Sigmoid colon (tissue), 7 donors: ENCODE measurements around the gene KDM7A. TPM values are rescaled to one million over a fixed set of nuclear protein-coding genes. Genes with fewer than 3 reads are reported as not detected.

Source experiments
- DNase-seq: peaks from one replicate; pipeline ENCODE4 v3.0.0-alpha.2; 2019
- H3K27ac ChIP-seq, 4 donors: fragments of 200-600 bp; sonication (generic); one replicate each; pipeline ENCODE4 v1.5.1; 2016 to 2019; ENCODE audit warnings: mild to moderate bottlenecking in 1 of 4
- H3K27me3 ChIP-seq, 3 donors: fragments of 200-600 bp; sonication (generic); one replicate each; pipeline ENCODE4 v1.5.1; 2019; ENCODE audit warnings: mild to moderate bottlenecking in 1 of 3
- H3K36me3 ChIP-seq, 4 donors: fragments of 200-600 bp; sonication (generic); one replicate each; pipeline ENCODE4 v1.5.1; 2016 to 2019
- H3K4me1 ChIP-seq, 4 donors: fragments of 200-600 bp; sonication (generic); one replicate each; pipeline ENCODE4 v1.5.1; 2017 to 2019
- H3K4me3 ChIP-seq, 4 donors: fragments of 200-600 bp; sonication (generic); one replicate each; pipeline ENCODE4 v1.5.1; 2017 to 2019; ENCODE audit warnings: mild to moderate bottlenecking in 2 of 4, moderate library complexity in 1 of 4
- H3K9me3 ChIP-seq, 4 donors: fragments of 200-600 bp in 3 of 4; sonication (generic) in 3 of 4; one replicate each; pipeline versions ENCODE4 v1.5.1 to v1.6.1; 2013 to 2019
- EP300 ChIP-seq, 4 donors: sonication (generic); formaldehyde crosslinking; IDR thresholded peaks; one replicate each; pipeline ENCODE4 v1.6.1; 2017; ENCODE audit warnings: antibody characterized with exemption in 4 of 4
- POLR2A ChIP-seq, 2 donors: fragments of 450-650 bp; IDR thresholded peaks; one replicate each; pipeline ENCODE4 v1.6.1; 2016; ENCODE audit warnings: antibody characterized with exemption in 2 of 2, mild to moderate bottlenecking in 2 of 2, moderate library complexity in 2 of 2
- POLR2AphosphoS5 ChIP-seq, 4 donors: sonication (generic); formaldehyde crosslinking; IDR thresholded peaks; one replicate each; pipeline ENCODE4 v1.6.1; 2017; ENCODE audit warnings: antibody characterized with exemption in 4 of 4
- WGBS, 2 donors: extraction: QIAGEN DNeasy Blood & Tissue Kit; methylation state at CpG; one replicate each; pipeline ENCODE4 v1.1.7; 2013; 5-methylcytosine and 5-hydroxymethylcytosine counted together
- intact Hi-C: fragments of 100-400 bp; cut with DNase I; formaldehyde crosslinking; loops from one replicate; pipeline ENCODE4 v1.15.1; 2023
- polyA plus RNA-seq, 3 donors: library from polyadenylated mRNA; stranded (reverse); fragments of 200-250 nt; gene quantifications; one replicate each; pipeline ENCODE4 v1.2.3, GENCODE V29; 2013
- total RNA-seq, 4 donors: library from RNA; depleted of rRNA; stranded (reverse); fragments of >200 nt; gene quantifications; one replicate each; pipeline ENCODE4 v1.1.0, GENCODE V29; 2016
- TF ChIP-seq, protein P1 (sequence below), 4 experiments: fragments of 450-650 bp in 3 of 4; fragments of 200-600 bp in 1 of 4; IDR thresholded peaks; one replicate each; pipeline ENCODE4 v1.5.1; 2016 to 2019; ENCODE audit warnings: antibody characterized with exemption in 4 of 4, mild to moderate bottlenecking in 3 of 4, moderate library complexity in 2 of 4
- donor health status: healthy with polysubstance abuse.
- donor health status: Bipolar disorder and iron deficiency.
- donor health status: healthy.

Gene KDM7A
- total and polyA plus RNA-seq, 7 donors, result 8.4 to 31.6 (median 17.0) TPM

DNA sequence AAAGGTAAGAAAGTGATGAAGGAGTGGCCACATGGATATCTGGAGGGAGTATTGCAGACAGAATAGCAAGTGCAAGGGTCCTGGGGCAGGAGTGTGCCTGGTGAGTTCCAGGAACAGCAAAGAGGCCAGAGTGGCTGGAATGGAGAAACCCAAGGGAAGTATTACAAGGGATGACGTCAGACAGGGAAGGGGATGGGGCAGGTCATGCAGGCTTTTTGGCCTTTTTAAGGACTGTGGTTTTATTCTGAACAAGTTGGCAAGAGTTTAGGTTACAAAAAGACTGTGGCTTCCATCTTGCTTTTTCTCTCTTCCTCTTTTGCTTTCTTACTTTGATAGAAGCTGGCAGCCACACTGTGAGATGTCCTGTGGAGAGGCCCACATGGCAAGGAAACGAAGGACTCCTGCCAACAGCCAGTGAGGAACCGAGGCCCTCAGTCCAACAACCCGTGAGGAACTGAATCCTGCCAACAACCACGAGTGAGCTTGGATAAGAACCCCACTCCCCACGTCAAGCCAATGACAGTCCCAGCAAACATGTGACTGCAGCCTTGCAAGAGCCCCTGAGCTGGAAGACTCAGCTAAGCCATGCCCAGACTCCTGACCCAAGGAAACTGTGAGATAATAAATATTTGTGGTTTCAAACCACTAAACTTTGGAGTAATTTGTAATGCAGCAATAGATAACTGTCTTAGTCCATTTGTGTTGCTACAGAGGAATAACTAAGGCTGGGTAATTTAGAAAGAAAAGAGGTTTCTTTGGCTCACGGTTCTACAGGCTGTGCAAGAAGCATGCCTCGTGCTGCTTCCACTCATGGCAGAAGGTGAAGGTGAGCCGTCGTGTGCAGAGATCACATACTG is 19.8 kb upstream of the KDM7A start:
- H3K4me1 ChIP-seq, result no peaks in the 10 kb centered on the region
- H3K9me3 ChIP-seq, result no peaks in the 10 kb centered on the region
- TF ChIP-seq POLR2A (IDR thresholded peaks at IDR 0.05), result no peak
- TF ChIP-seq EP300 (IDR thresholded peaks at IDR 0.05), result no peak
- TF ChIP-seq, protein P1, sequence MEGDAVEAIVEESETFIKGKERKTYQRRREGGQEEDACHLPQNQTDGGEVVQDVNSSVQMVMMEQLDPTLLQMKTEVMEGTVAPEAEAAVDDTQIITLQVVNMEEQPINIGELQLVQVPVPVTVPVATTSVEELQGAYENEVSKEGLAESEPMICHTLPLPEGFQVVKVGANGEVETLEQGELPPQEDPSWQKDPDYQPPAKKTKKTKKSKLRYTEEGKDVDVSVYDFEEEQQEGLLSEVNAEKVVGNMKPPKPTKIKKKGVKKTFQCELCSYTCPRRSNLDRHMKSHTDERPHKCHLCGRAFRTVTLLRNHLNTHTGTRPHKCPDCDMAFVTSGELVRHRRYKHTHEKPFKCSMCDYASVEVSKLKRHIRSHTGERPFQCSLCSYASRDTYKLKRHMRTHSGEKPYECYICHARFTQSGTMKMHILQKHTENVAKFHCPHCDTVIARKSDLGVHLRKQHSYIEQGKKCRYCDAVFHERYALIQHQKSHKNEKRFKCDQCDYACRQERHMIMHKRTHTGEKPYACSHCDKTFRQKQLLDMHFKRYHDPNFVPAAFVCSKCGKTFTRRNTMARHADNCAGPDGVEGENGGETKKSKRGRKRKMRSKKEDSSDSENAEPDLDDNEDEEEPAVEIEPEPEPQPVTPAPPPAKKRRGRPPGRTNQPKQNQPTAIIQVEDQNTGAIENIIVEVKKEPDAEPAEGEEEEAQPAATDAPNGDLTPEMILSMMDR (IDR thresholded peaks at IDR 0.05), result no peak
- no peak for TF ChIP-seq POLR2AphosphoS5 (IDR thresholded peaks at IDR 0.05)
- H3K36me3 ChIP-seq, result no peaks in the 10 kb centered on the region
- no peaks in the 10 kb centered on the region for H3K27me3 ChIP-seq
- H3K4me3 ChIP-seq, result no peak overlapping the region
- DNase-seq, result peak; percentile 85
- intact Hi-C loops, result no loop called here
- 79 to 85% methylated on average over 10 of the region's 10 CpGs for WGBS, 2 donors
- H3K27ac ChIP-seq, result no peak overlapping the region

DNA sequence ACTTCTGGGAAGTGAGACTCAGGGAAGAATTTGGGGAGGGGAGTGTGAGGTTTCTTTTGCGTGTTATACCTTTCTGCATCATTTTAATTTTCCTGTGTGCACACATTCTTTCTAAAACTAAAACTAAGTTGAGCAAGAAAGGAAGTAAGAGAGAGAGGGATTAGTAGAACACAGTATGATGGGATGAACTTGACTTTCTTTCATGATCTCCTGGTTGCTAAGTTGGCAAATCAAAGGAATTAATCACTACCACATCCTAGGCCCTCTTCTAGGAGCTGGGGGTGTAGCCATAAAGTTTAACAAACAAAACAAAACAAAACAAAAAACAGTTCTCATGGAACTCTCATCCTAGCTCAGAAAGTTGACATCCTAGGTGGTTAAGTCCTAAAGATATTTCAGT is 19.1 kb upstream of the KDM7A start:
- no peaks in the 10 kb centered on the region for H3K4me1 ChIP-seq
- intact Hi-C loops, result no loop called here
- no peaks in the 10 kb centered on the region for H3K9me3 ChIP-seq
- H3K4me3 ChIP-seq, result no peak overlapping the region
- no peak overlapping the region for H3K27ac ChIP-seq
- 91 to 97% methylated on average over 1 of the region's 1 CpG for WGBS, 2 donors
- H3K36me3 ChIP-seq, result no peaks in the 10 kb centered on the region
- no peaks in the 10 kb centered on the region for H3K27me3 ChIP-seq
- DNase-seq, result no peak
- no peak for TF ChIP-seq EP300 (IDR thresholded peaks at IDR 0.05)
- TF ChIP-seq, protein P1 (IDR thresholded peaks at IDR 0.05), result no peak
- TF ChIP-seq POLR2AphosphoS5 (IDR thresholded peaks at IDR 0.05), result no peak
- no peak for TF ChIP-seq POLR2A (IDR thresholded peaks at IDR 0.05)

DNA sequence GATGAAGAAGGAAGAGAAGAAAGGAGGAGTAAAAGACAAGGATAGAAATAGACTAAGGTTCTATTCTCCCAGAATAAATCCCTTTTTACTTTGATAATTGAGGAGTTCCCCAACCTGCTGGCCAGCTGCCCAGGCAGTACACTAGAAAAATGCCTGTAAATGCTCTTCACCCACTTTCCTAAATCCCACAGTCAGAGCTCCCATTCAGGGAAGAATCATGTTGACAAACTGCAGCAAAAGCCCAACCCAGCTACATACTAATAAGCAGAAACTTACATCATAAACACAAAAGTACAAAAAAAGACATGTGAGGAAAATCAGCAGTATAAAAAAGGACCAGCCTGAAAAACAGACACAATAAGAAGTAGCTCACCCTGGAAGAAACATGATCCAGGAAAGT is 15.8 kb upstream of the KDM7A start:
- no peak for DNase-seq
- H3K36me3 ChIP-seq, result no peaks in the 10 kb centered on the region
- intact Hi-C loops, result no loop called here
- no peaks in the 10 kb centered on the region for H3K27me3 ChIP-seq
- no peak for TF ChIP-seq POLR2AphosphoS5 (IDR thresholded peaks at IDR 0.05)
- TF ChIP-seq, protein P1 (IDR thresholded peaks at IDR 0.05), result no peak
- TF ChIP-seq EP300 (IDR thresholded peaks at IDR 0.05), result no peak
- no peak for TF ChIP-seq POLR2A (IDR thresholded peaks at IDR 0.05)
- H3K4me3 ChIP-seq, result no peak overlapping the region
- H3K4me1 ChIP-seq, result no peaks in the 10 kb centered on the region
- no peaks in the 10 kb centered on the region for H3K9me3 ChIP-seq
- H3K27ac ChIP-seq, result no peak overlapping the region

DNA sequence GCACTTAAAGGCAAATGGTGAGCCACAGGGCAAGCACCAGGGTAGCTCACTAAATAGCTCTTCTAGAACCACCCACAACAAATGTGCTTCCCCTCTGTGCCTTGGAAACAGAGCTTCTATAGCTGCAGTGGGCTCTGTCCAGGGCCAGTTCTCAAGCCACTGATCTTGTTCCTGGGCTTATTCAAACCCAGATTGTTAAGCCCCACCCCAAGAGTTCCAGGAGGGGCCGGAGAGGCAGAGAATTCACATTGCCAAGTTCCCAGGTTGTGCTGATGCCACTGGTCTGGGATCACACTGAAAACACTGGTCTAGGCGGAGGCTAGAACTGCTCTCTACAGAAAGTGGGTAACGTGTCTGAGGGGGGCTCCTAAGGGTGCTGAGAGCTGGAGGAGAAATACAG is 15.4 kb upstream of the KDM7A start:
- no peak for DNase-seq
- Histone ChIP-seq H3K4me3 (no peak overlapping the region), H3K27ac (no peak overlapping the region), H3K27me3 (no peaks in the 10 kb centered on the region), H3K36me3 (no peaks in the 10 kb centered on the region), H3K4me1 (no peaks in the 10 kb centered on the region), H3K9me3 (no peaks in the 10 kb centered on the region)
- WGBS, 2 donors, result 69 to 85% methylated on average over 3 of the region's 3 CpGs
- no peak for TF ChIP-seq POLR2A (IDR thresholded peaks at IDR 0.05)
- no peak for TF ChIP-seq POLR2AphosphoS5 (IDR thresholded peaks at IDR 0.05)
- TF ChIP-seq, protein P1 (IDR thresholded peaks at IDR 0.05), result no peak
- no peak for TF ChIP-seq EP300 (IDR thresholded peaks at IDR 0.05)
- intact Hi-C loops, result no loop called here

DNA sequence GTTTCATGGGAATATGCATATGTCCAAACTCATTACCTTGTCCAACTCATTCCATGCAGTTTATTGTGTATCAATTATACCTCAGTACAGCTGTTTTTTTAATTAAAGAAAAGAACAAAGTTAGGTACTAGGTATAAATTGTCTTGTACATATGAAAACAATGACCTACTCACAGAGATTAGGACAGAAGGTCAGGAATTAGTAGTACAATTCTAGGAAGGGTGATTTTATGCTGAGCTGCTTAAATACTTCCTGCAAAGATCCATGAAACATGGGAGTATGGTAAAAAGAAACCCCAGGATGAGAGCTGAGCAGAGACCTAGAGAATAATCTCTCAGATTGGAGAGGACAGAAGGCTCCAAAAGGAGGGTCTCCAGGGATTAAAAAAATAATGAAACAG is 13.8 kb upstream of the KDM7A start:
- Histone ChIP-seq H3K27ac (no peak overlapping the region), H3K36me3 (no peaks in the 10 kb centered on the region), H3K27me3 (no peaks in the 10 kb centered on the region), H3K4me1 (no peaks in the 10 kb centered on the region), H3K4me3 (no peak overlapping the region), H3K9me3 (no peaks in the 10 kb centered on the region)
- no peak for TF ChIP-seq POLR2AphosphoS5 (IDR thresholded peaks at IDR 0.05)
- TF ChIP-seq, protein P1 (IDR thresholded peaks at IDR 0.05), result no peak
- TF ChIP-seq POLR2A (IDR thresholded peaks at IDR 0.05), result no peak
- DNase-seq, result no peak
- intact Hi-C loops, result no loop called here
